ENCODE data around the gene HERPUD2. TPM values are rescaled to one million over a fixed set of nuclear protein-coding genes. Genes with fewer than 3 reads are reported as not detected.
"Not testable (repeated sequence)": the region's sequence is repeated elsewhere in the genome, so short reads cannot be mapped to it uniquely, and the experiment has no call there.

Gene HERPUD2
- total and polyA plus RNA-seq, 2 donors (not counting 1 experiment from before 2014, with no cell fraction given), result 32.5 to 49.4 TPM

DNA sequence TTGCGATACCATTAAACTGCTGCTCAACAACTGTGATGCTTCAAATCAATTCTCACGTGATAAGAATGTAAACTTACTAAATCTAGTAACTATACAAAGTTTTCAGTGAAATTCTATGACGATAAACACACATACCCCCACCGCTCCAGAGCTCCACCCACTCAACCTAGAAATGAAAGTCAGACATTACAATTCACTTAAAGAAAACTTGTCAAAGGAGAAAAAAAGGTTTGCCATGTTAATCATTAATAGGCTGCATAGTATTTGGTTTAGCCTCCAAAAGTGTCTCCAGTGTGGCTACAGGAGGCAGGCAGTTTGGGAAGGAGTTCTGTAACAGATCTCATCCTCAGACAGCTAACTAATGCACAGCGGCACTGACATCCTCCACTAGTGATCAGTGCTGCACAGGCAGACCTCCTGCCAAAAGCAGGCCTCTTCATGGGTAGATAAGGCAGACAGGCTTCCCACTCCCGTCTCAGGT lies 3.1 kb downstream of the HERPUD2 start:
- no peak overlapping the region for H3K9ac ChIP-seq (ENCODE audit: insufficient read depth, low read length)
- H3K4me3 ChIP-seq (replicated peaks in 1 of 4; ENCODE audit: control extremely low read depth in 1 of 4, insufficient read depth in 1 of 4, low read depth in 3 of 4, low read length in 4 of 4), result peak overlapping the region; percentile 5 to 97 (median 54)
- DNase-seq (ENCODE audit: low read depth in 2 of 2), result peak in 1 of 2 donors; percentile 18
- no peak overlapping the region for H2AFZ ChIP-seq (ENCODE audit: low read length)
- H3K9me3 ChIP-seq (ENCODE audit: control insufficient read depth, insufficient read depth, low read depth, low read length), result no peaks in the 10 kb centered on the region
- no peaks in the 10 kb centered on the region for H3K36me3 ChIP-seq (ENCODE audit: control insufficient read depth, insufficient read depth, low read length)
- H3K27me3 ChIP-seq (ENCODE audit: control insufficient read depth, insufficient read depth, low read length), result no peaks in the 10 kb centered on the region
- H3K79me2 ChIP-seq (ENCODE audit: control insufficient read depth, insufficient read depth, low read length), result peaks cover 46% of the 10 kb centered on the region
- H3K4me2 ChIP-seq (ENCODE audit: extremely low read depth, insufficient read depth, low read length), result peak overlapping the region; percentile 57
- no peak overlapping the region for H3K27ac ChIP-seq (ENCODE audit: insufficient read depth, low read length)
- TF ChIP-seq, protein P1, sequence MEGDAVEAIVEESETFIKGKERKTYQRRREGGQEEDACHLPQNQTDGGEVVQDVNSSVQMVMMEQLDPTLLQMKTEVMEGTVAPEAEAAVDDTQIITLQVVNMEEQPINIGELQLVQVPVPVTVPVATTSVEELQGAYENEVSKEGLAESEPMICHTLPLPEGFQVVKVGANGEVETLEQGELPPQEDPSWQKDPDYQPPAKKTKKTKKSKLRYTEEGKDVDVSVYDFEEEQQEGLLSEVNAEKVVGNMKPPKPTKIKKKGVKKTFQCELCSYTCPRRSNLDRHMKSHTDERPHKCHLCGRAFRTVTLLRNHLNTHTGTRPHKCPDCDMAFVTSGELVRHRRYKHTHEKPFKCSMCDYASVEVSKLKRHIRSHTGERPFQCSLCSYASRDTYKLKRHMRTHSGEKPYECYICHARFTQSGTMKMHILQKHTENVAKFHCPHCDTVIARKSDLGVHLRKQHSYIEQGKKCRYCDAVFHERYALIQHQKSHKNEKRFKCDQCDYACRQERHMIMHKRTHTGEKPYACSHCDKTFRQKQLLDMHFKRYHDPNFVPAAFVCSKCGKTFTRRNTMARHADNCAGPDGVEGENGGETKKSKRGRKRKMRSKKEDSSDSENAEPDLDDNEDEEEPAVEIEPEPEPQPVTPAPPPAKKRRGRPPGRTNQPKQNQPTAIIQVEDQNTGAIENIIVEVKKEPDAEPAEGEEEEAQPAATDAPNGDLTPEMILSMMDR (conservative IDR thresholded peaks at IDR 0.05 in 1 of 2, IDR thresholded peaks at IDR 0.05 in 1 of 2; ENCODE audit: low read depth in 1 of 2, low read length in 2 of 2), result no peak
- TF ChIP-seq EZH2 (IDR thresholded peaks at IDR 0.05; ENCODE audit: low read length, missing control alignments), result no peak
- no peaks in the 10 kb centered on the region for H4K20me1 ChIP-seq (ENCODE audit: control insufficient read depth, extremely low read depth, insufficient read depth, low read length)
- H3K4me1 ChIP-seq (ENCODE audit: control insufficient read depth, extremely low read depth, insufficient read depth, low read length), result no peaks in the 10 kb centered on the region

DNA sequence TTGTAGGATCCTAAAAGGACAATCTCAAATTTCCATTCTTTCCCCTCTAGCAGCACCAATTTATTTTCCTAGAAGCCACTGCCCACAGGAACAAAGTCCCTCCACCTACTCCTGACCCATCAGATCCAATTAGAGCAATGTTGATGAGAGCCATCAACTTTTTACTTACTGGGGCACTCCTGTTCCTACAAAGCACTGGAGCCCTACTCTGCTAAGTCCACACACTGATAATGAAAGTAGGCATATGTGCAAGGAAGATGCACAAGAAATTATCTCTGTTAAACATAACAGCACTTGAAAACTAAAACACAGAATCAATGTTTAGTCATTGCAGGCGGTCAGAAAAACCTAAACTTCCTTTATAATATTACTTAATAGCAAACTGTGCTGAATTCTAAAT lies 3.6 kb downstream of the HERPUD2 start:
- Histone ChIP-seq H3K4me2 (ENCODE audit: extremely low read depth, insufficient read depth, low read length) (peak overlapping the region; percentile 57), H3K9me3 (ENCODE audit: control insufficient read depth, insufficient read depth, low read depth, low read length) (no peaks in the 10 kb centered on the region), H3K36me3 (ENCODE audit: control insufficient read depth, insufficient read depth, low read length) (no peaks in the 10 kb centered on the region), H3K9ac (ENCODE audit: insufficient read depth, low read length) (no peak overlapping the region), H2AFZ (ENCODE audit: low read length) (no peak overlapping the region), H3K27ac (ENCODE audit: insufficient read depth, low read length) (no peak overlapping the region), H4K20me1 (ENCODE audit: control insufficient read depth, extremely low read depth, insufficient read depth, low read length) (no peaks in the 10 kb centered on the region), H3K79me2 (ENCODE audit: control insufficient read depth, insufficient read depth, low read length) (peaks cover 46% of the 10 kb centered on the region), H3K27me3 (ENCODE audit: control insufficient read depth, insufficient read depth, low read length) (no peaks in the 10 kb centered on the region), H3K4me3 (replicated peaks in 1 of 4; ENCODE audit: control extremely low read depth in 1 of 4, insufficient read depth in 1 of 4, low read depth in 3 of 4, low read length in 4 of 4) (peak overlapping the region in 3 of 4 experiments; percentile 5 to 97 (median 38)), H3K4me1 (ENCODE audit: control insufficient read depth, extremely low read depth, insufficient read depth, low read length) (no peaks in the 10 kb centered on the region)
- TF ChIP-seq, protein P1 (conservative IDR thresholded peaks at IDR 0.05 in 1 of 2, IDR thresholded peaks at IDR 0.05 in 1 of 2; ENCODE audit: low read depth in 1 of 2, low read length in 2 of 2), result no peak
- no peak for TF ChIP-seq EZH2 (IDR thresholded peaks at IDR 0.05; ENCODE audit: low read length, missing control alignments)
- no peak for DNase-seq (ENCODE audit: low read depth in 2 of 2)

DNA sequence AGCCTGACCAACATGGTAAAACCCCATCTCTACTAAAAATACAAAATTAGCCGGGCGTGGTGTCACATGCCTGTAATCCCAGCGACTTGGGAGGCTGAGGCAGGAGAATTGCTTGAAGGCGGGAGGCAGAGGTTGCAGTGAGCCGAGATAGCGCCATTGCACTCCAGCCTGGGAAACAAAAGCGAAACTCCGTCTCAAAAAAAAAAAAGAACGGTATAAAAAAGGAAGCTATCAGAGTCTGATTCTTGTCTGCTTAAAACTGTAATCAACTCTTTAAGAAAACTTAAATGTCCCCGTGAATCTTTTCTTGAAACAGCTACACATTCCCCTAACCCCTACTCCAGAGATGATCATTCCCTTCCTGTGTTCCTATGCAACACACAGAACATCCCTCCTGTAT lies 4.3 kb downstream of the HERPUD2 start:
- H3K4me1 ChIP-seq (ENCODE audit: control insufficient read depth, extremely low read depth, insufficient read depth, low read length); H4K20me1 ChIP-seq (ENCODE audit: control insufficient read depth, extremely low read depth, insufficient read depth, low read length); H3K4me2 ChIP-seq (ENCODE audit: extremely low read depth, insufficient read depth, low read length); H3K4me3 ChIP-seq (replicated peaks in 1 of 4; ENCODE audit: control extremely low read depth in 1 of 4, insufficient read depth in 1 of 4, low read depth in 3 of 4, low read length in 4 of 4); H3K9me3 ChIP-seq (ENCODE audit: control insufficient read depth, insufficient read depth, low read depth, low read length); H3K27me3 ChIP-seq (ENCODE audit: control insufficient read depth, insufficient read depth, low read length); DNase-seq (ENCODE audit: low read depth in 2 of 2); H2AFZ ChIP-seq (ENCODE audit: low read length); H3K9ac ChIP-seq (ENCODE audit: insufficient read depth, low read length); H3K36me3 ChIP-seq (ENCODE audit: control insufficient read depth, insufficient read depth, low read length); H3K27ac ChIP-seq (ENCODE audit: insufficient read depth, low read length): not testable (repeated sequence)
- peaks cover 47% of the 10 kb centered on the region for H3K79me2 ChIP-seq (ENCODE audit: control insufficient read depth, insufficient read depth, low read length)
